Spleen (tissue), 7 donors: Measurements from ENCODE around the gene HIGD1A.

Experiments used
- CTCF ChIP-seq, 11 experiments: fragments of 200-600 bp in 7 of 11; fragments of 450-650 bp in 4 of 11; sonication (generic) in 4 of 11; IDR thresholded peaks in 8 of 11; conservative IDR thresholded peaks in 3 of 11; 1 replicate in 7 of 11; 2 replicates in 4 of 11; pipeline versions ENCODE4 v1.4.0 to v1.8.0; 2016 to 2021; ENCODE audit warnings: antibody characterized with exemption in 11 of 11, inconsistent platforms in 4 of 11, mild to moderate bottlenecking in 1 of 11
- POLR2A ChIP-seq, 3 donors: fragments of 450-650 bp; IDR thresholded peaks; one replicate each; pipeline ENCODE4 v1.5.1; 2017; ENCODE audit warnings: antibody characterized with exemption in 3 of 3, mild to moderate bottlenecking in 1 of 3
- POLR2AphosphoS5 ChIP-seq, 3 donors: sonication (generic); formaldehyde crosslinking; IDR thresholded peaks; one replicate each; pipeline ENCODE4 v1.5.1; 2017; ENCODE audit warnings: antibody characterized with exemption in 3 of 3
- donor health status: DM: no; HTN: no; CAD: no; lungs with moderate emphysema.
- donor health status: DM: no; HTN: no; CAD: no.
- donor health status: DM: no; HTN: no; CAD: no.

GRCh38 chr3:42733501-42734262, 70.6 kb downstream of the HIGD1A start:
- no peak for TF ChIP-seq POLR2A (IDR thresholded peaks at IDR 0.05)
- no peak for TF ChIP-seq CTCF (IDR thresholded peaks at IDR 0.05 in 8 of 11, conservative IDR thresholded peaks at IDR 0.05 in 3 of 11)
- no peak for TF ChIP-seq POLR2AphosphoS5 (IDR thresholded peaks at IDR 0.05)
